ENCODE measurements around the gene ZBTB18. TPM values are rescaled to one million over a fixed set of nuclear protein-coding genes. Genes with fewer than 3 reads are reported as not detected.

Gene ZBTB18
- total and polyA plus RNA-seq, 2 of the 4 experiments (the other 2 are of a cell fraction) = 10.0 to 16.0 TPM

DNA sequence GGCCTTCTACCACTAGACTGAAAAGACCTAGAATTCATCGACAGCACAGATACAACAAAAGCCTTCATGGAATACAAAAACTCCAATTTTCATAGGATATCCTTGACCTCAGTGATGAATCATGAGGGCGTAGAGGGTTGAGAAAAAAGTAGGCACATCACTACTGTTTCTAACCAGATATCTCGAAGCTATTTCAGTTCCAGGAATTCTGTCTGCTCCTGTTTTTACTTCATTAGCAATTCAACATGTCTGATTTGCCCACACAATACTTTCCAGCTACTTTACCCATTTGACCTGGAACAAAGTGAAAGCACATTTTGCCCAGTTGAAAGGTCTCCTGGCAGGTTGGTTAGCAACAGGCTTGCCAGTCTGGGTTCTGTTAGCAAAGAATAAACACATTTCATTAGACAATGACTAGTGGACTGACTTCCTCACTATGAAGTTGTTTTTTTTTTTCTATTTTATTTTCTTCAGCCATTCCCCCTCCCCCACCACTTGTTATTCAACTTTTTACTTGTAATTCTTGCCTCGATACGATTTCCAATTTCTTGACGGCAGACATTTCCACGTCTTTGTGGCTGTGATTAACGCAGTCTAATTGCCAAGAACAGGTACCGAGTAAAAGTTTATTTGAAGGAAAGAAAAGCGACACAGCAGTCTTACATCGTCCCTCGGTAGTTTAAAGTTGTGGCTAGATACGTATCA, 4.0 kb upstream of the ZBTB18 start (continued):
- no peak for TF ChIP-seq POLR2A (IDR thresholded peaks at IDR 0.05; ENCODE audit: low read depth, low read length)
- no peak for TF ChIP-seq RCOR1 (IDR thresholded peaks at IDR 0.05; ENCODE audit: insufficient replicate concordance, low read length)

- H4K5ac ChIP-seq (ENCODE audit: low read depth, low read length) = peak overlapping the region; percentile 33
- H4K91ac ChIP-seq (ENCODE audit: insufficient read depth, low read depth, low read length) = peak overlapping the region; percentile 17; the same call in 1 of the 2 replicates
- H3K4me2 ChIP-seq (ENCODE audit: low read depth, low read length) = peak overlapping the region; percentile 97
- POLR2A ChIA-PET (ENCODE audit: unreplicated experiment) = interaction anchor here (0.6 kb wide), 2 partner anchors 37 to 94 kb away, joined by 7 read pairs; no protein-coding TSS in a partner anchor
- peak overlapping the region; percentile 72 for H3K18ac ChIP-seq (ENCODE audit: low read depth, low read length)
- no peak overlapping the region for H2AK5ac ChIP-seq (ENCODE audit: low read depth, low read length)
- H2BK5ac ChIP-seq (ENCODE audit: low read depth, low read length, poor library complexity, severe bottlenecking) = peak overlapping the region; percentile 75
- CTCF ChIA-PET = no interaction called here
- peak overlapping the region; percentile 96 for H3K4me3 ChIP-seq (ENCODE audit: insufficient read depth, low read depth, low read length)
- H3K27me3 ChIP-seq (ENCODE audit: control insufficient read depth, insufficient read depth, low read length) = peaks cover 6% of the 10 kb centered on the region
- no peak overlapping the region for H2BK20ac ChIP-seq (ENCODE audit: low read depth, low read length)
- peak; percentile 59; the same call in 1 of the 2 replicates for TF ChIP-seq POLR2A (IDR thresholded peaks at IDR 0.05; ENCODE audit: low read depth, low read length)
- TF ChIP-seq SMC3 (IDR thresholded peaks at IDR 0.05; ENCODE audit: low read depth, low read length) = 0 out of 2 replicates have a peak, but pooled peaks have one; percentile 4
- TF ChIP-seq RAD21 (IDR thresholded peaks at IDR 0.05; ENCODE audit: low read length) = no peak
- TF ChIP-seq CEBPB (IDR thresholded peaks at IDR 0.05; ENCODE audit: low read depth, low read length) = peak; percentile 29; the same call in 1 of the 2 replicates
- peak overlapping the region; percentile 69 for H2BK120ac ChIP-seq (ENCODE audit: low read depth, low read length)
- peak overlapping the region; percentile 29 for H3K23ac ChIP-seq (ENCODE audit: low read depth, low read length)
- peak overlapping the region; percentile 86 for H2AFZ ChIP-seq (replicated peaks; ENCODE audit: low read length, poor library complexity)
- no peaks in the 10 kb centered on the region for H3K9me1 ChIP-seq (ENCODE audit: insufficient read depth, low read length)
- H3K9me3 ChIP-seq (ENCODE audit: control insufficient read depth, insufficient read depth, low read length) = no peaks in the 10 kb centered on the region
- H4K20me1 ChIP-seq (ENCODE audit: insufficient read depth, low read length) = peaks cover 16% of the 10 kb centered on the region; the same call in 1 of the 2 replicates
- peaks cover 2% of the 10 kb centered on the region; the same call in 1 of the 2 replicates for H3K4me1 ChIP-seq (ENCODE audit: control insufficient read depth, insufficient read depth, low read length)
- no peak for DNase-seq
- H3K79me1 ChIP-seq (ENCODE audit: low read depth in 1 of 2, low read length in 2 of 2) = peaks cover 8 to 24% of the 10 kb centered on the region in 2 experiments; a peak in 3 of 4 replicates
- intact Hi-C loops (cut with micrococcal nuclease) (loop anchor here (1.0 to 10.0 kb wide), 7 partner anchors 130 to 705 kb away; partner anchors contain the start of gene AKT3), in situ Hi-C loops (cut with MboI; ENCODE audit: low sequenced_read_pairs) (no loop called here), dilution Hi-C loops (cut with HindIII; ENCODE audit: low sequenced_read_pairs, unreplicated experiment) (no loop called here)
- peak overlapping the region; percentile 13 to 32; a peak in 1 of 4 replicates for H4K8ac ChIP-seq (ENCODE audit: low read depth in 2 of 2, low read length in 2 of 2)
- no peaks in the 10 kb centered on the region for H3K36me3 ChIP-seq (ENCODE audit: control insufficient read depth, insufficient read depth, low read length)
- H3K14ac ChIP-seq (replicated peaks; ENCODE audit: low read depth, low read length) = peak overlapping the region; percentile 61
- 0 out of 3 replicates have a peak overlapping the region, but pooled peaks have one; percentile 23 for H2BK15ac ChIP-seq (ENCODE audit: low read depth, low read length)
- H3K9ac ChIP-seq (ENCODE audit: low read depth, low read length) = peak overlapping the region; percentile 82
- peak overlapping the region; percentile 80 for H3K27ac ChIP-seq (ENCODE audit: insufficient read depth, low read length)
- H3K56ac ChIP-seq (ENCODE audit: extremely low read depth, insufficient read depth, low read length) = peak overlapping the region; percentile 5; the same call in 1 of the 2 replicates
- 2% methylated on average over 12 of the region's 54 CpGs; no CpG with 5 or more reads in 1 of the 2 experiments for WGBS, 2 experiments (ENCODE audit: extremely low coverage in 2 of 2, insufficient read length in 1 of 2)
- H2AK9ac ChIP-seq (replicated peaks; ENCODE audit: low read depth, low read length, poor library complexity) = peak overlapping the region; percentile 42
- no peak; the same call in 1 of the 2 replicates for ATAC-seq (ENCODE audit: low read depth)
- peak overlapping the region; percentile 63 for H3K4ac ChIP-seq (ENCODE audit: low read depth, low read length)
- no TSS peak for BruUV-seq (replicated peaks)
Observed at GRCh38 chr1:244047621-244048255, 3.3 kb upstream of the ZBTB18 start.

All from IMR-90 (cell line).